ENCODE data around the gene NLE1. TPM values are rescaled to one million over a fixed set of nuclear protein-coding genes. Genes with fewer than 3 reads are reported as not detected.

NLE1 gene
- total RNA-seq, 2 donors from 2014 or later = 9.1 to 18.5 TPM

DNA sequence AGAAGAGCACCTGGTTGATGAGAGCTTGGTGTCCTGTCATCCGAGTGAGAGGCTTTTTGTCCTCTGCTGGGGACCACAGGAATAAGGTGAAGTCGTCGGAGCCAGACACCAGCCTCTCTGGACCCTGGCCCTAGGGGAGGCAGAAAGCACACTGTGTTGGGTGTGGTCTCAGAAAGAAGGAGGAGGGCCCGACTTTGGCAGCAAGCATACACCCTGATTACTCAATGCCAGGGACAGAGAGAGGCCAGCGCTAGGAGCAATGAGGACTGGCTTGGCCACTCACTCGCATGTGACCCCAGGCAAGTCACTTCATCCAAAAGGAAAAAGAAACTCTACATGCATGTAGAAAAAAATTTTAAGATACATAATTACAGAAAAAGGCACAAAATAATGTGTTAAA lies 6.8 kb downstream of the NLE1 start:
- H3K4me3 ChIP-seq = no peak overlapping the region
- no peak overlapping the region for H3K27ac ChIP-seq
- no peak for TF ChIP-seq CTCF (IDR thresholded peaks at IDR 0.05)
- DNase-seq = no peak
- intact Hi-C loops (cut with DNase I) = no loop called here
- no peaks in the 10 kb centered on the region for H3K4me1 ChIP-seq
- H3K27me3 ChIP-seq = no peaks in the 10 kb centered on the region
- no peaks in the 10 kb centered on the region for H3K9me3 ChIP-seq
- no peaks in the 10 kb centered on the region for H3K36me3 ChIP-seq
- H3K9ac ChIP-seq (ENCODE audit: low read depth in 2 of 2, low read length in 2 of 2) = no peak overlapping the region

DNA sequence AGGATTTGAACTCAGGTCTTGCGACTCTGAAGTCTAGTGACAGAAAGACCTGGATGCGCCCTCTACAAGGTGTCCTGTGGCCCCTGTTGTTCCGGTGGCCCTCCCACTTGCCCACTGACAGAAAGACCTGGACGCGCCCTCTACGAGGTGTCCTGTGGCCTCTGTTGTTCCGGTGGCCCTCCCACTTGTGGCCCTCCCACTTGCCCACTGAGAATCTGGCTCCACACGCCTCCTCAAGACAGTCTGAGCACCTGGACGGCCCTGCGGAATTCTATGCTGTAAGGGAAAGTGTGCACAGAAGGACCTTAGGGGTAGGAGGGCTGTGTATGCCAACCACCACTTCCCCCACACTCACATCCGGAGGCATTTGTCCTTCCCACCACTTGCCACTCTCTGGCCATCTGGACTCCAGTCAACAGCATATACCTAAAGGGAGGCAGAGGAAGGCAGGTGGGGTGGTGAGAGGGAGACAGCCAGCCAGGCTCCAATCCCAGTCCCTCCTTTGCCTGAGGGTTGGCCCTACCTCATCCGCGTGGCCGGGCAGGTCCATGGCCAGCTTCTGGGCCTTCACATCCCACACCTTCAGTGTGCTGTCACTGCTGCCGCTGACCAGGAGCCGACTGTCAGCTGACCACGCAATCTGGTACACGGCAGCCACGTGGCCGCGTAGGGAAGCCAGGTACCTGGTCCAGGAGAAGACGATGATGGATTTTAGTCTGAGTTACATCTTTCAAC lies 9.1 kb downstream of the NLE1 start:
- Histone ChIP-seq H3K9ac (ENCODE audit: low read depth in 2 of 2, low read length in 2 of 2) (no peak overlapping the region), H3K27ac (no peak overlapping the region), H3K9me3 (no peaks in the 10 kb centered on the region), H3K27me3 (no peaks in the 10 kb centered on the region), H3K36me3 (no peaks in the 10 kb centered on the region), H3K4me3 (no peak overlapping the region), H3K4me1 (no peaks in the 10 kb centered on the region)
- no peak for TF ChIP-seq CTCF (IDR thresholded peaks at IDR 0.05)
- DNase-seq = no peak
- intact Hi-C loops (cut with DNase I) = no loop called here

GRCh38 chr17:35132099-35132498 lies 10.0 kb downstream of the NLE1 start:
- H3K27ac ChIP-seq = no peak overlapping the region
- no peak overlapping the region for H3K9ac ChIP-seq (ENCODE audit: low read depth in 2 of 2, low read length in 2 of 2)
- H3K9me3 ChIP-seq = no peaks in the 10 kb centered on the region
- no peak for DNase-seq
- intact Hi-C loops (cut with DNase I) = no loop called here
- H3K36me3 ChIP-seq = no peaks in the 10 kb centered on the region
- H3K4me3 ChIP-seq = no peak overlapping the region
- TF ChIP-seq CTCF (IDR thresholded peaks at IDR 0.05) = no peak
- H3K27me3 ChIP-seq = no peaks in the 10 kb centered on the region
- H3K4me1 ChIP-seq = no peaks in the 10 kb centered on the region

DNA sequence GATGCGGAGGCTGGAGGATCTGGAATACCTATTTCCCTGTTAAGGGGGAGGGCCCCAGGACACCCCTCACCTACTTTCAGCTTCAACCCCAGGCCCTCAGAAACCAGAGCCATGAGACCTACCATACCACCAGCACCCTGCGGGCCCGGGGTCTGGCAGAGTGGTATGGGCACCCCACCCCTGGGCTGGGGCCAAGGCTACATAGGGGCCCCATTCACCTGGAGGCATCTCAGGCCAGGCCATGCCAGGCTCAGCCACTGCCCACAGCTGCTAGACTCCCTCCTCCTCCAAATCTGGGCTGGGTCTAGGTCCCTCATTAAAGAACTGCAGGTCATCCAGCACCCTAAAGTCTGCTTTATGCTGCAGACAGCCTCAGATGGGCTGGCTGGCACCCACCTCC lies 11.7 kb downstream of the NLE1 start:
- no peak for TF ChIP-seq CTCF (IDR thresholded peaks at IDR 0.05)
- intact Hi-C loops (cut with DNase I) = no loop called here
- Histone ChIP-seq H3K36me3 (no peaks in the 10 kb centered on the region), H3K4me3 (no peak overlapping the region), H3K27ac (no peak overlapping the region), H3K27me3 (no peaks in the 10 kb centered on the region), H3K4me1 (no peaks in the 10 kb centered on the region), H3K9me3 (no peaks in the 10 kb centered on the region), H3K9ac (ENCODE audit: low read depth in 2 of 2, low read length in 2 of 2) (no peak overlapping the region)
- no peak for DNase-seq

DNA sequence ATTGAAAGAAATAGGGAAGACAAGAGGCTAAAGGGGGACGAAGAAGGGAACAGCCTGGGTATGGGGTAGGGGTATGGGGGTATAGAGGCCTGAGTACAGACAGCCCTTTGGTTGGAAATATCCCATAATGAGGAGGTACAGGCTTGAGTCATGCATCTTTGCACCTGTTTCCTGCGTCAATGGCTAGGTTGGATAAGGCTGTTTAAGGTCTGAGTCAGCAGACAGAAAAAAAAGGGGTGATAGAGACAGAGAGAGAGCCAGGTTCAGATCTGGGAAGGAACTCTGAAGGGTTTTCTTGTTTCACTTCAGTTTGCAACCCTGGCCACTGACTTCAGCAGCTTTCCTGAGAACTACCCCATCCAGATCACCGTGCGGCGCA lies 12.1 kb downstream of the NLE1 start:
- no peak for TF ChIP-seq CTCF (IDR thresholded peaks at IDR 0.05)
- DNase-seq = no peak
- Histone ChIP-seq H3K9me3 (no peaks in the 10 kb centered on the region), H3K27ac (no peak overlapping the region), H3K27me3 (no peaks in the 10 kb centered on the region), H3K4me1 (no peaks in the 10 kb centered on the region), H3K9ac (ENCODE audit: low read depth in 2 of 2, low read length in 2 of 2) (no peak overlapping the region), H3K4me3 (no peak overlapping the region), H3K36me3 (no peaks in the 10 kb centered on the region)
- intact Hi-C loops (cut with DNase I) = no loop called here

All from colonic mucosa (tissue), 4 donors.